ENCODE results near the gene ATP5MG.

ATP5MG gene

GRCh38 chr11:118443590-118444218 lies 42.3 kb downstream of the ATP5MG start:
- no peak for TF ChIP-seq GATA3 (IDR thresholded peaks at IDR 0.05; ENCODE audit: low read depth, low read length)
- no peak for TF ChIP-seq GATA2 (IDR thresholded peaks at IDR 0.05; ENCODE audit: low read depth, low read length)

DNA sequence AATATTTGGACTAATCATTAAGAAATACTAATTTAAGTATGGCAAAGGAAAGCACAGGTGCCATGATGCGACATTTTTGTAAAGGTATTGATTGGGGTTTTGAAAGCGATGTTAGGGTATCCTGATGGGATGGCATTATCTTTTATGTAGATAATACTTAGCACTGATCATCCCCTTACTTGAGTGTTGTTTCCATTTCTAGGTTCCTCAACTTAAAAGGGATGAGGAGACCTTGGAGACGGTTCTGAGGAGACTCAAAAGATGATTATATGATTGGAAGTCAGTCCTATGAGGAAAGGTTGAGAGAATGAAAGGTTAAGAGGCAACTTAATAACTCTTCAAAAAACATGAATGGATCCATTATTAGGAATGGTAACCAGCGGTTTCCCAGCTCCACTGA lies 46.0 kb downstream of the ATP5MG start:
- TF ChIP-seq GATA3 (IDR thresholded peaks at IDR 0.05; ENCODE audit: low read depth, low read length), result no peak

DNA sequence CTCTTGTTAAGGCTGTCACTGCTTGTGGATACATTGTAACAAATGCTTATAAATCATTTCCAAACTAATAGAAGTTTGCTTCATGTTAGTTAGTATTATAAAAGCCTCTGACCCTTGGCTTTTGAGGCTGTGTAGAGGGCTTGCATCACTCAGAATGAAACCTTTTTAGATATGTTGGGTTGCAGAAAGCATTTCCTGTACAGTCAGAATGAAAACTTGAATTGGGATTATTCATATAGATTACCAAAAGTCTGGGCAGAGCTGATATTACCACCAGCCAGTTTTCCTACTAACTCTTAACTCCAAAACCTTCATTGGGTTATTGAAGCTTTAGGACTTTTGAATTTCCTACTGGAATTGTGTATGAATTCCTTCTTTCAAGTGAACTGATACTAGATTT lies 46.9 kb downstream of the ATP5MG start:
- TF ChIP-seq GATA3 (IDR thresholded peaks at IDR 0.05; ENCODE audit: low read depth, low read length) (no peak), GATA2 (IDR thresholded peaks at IDR 0.05; ENCODE audit: low read depth, low read length) (no peak)

DNA sequence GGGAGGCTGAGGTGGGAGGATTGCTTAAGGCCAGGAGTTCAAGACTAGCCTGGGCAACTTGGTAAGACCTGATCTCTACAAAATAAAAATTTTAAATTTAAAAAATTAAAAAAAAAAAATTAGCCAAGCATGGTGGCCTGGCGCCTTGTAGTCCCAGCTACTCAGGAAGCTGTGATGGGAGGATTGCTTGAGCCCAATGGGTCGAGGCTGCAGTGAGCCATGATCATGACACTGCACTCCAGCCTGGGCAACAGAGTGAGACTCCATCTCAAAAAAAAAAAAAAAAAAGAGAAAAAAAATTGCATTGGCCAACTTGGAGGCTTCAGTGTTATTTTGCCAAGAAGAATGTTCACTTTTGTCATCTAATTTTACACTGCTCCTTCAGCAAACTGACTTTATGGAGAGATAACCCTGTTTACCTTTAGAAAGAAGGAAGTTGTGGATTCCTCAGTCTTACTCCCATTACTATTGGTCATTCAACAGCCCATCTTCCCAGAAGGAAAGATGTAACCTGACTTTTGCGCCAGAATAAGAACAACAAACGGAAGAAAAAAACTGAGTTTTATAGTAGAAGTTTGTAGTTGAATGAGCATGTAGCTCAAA lies 48.0 kb downstream of the ATP5MG start:
- no peak for TF ChIP-seq GATA3 (IDR thresholded peaks at IDR 0.05; ENCODE audit: low read depth, low read length)
- no peak for TF ChIP-seq GATA2 (IDR thresholded peaks at IDR 0.05; ENCODE audit: low read depth, low read length)

- TF ChIP-seq GATA3 (IDR thresholded peaks at IDR 0.05; ENCODE audit: low read depth, low read length) (no peak), GATA2 (IDR thresholded peaks at IDR 0.05; ENCODE audit: low read depth, low read length) (no peak)
Observed at GRCh38 chr11:118450451-118450850, 49.0 kb downstream of the ATP5MG start.

All from SH-SY5Y (cell line).